OCI-LY7 (cell line): ENCODE results near the gene POLR1E. TPM values are rescaled to one million over a fixed set of nuclear protein-coding genes. Genes with fewer than 3 reads are reported as not detected.

Experiments
- BruUV-seq: library from RNA; stranded (reverse); fragments of 400-500 nt; replicated peaks from 2 replicates; lab custom pipeline; 2021; lab: Mats Ljungman, UMichigan
- CTCF ChIA-PET: fragments of 300-600 bp; sonication (Branson Sonifier 250); formaldehyde crosslinking; loops from one replicate; lab custom pipeline; 2022; ENCODE audit warnings: antibody characterized with exemption; ENCODE audit not compliant: unreplicated experiment; lab: Charles Lee
- POLR2A ChIA-PET: fragments of 300-600 bp; sonication (Branson Sonifier 250); formaldehyde crosslinking; loops from one replicate; lab custom pipeline; 2022; ENCODE audit warnings: antibody characterized with exemption; lab: Charles Lee
- DNase-seq: peaks from one replicate; pipeline ENCODE4 v3.0.0-alpha.2; 2015; ENCODE audit warnings: low spot score
- H2AFZ ChIP-seq: fragments of 200-600 bp; sonication (generic), shearing (Covaris generic); 2 replicates; pipeline ENCODE4 v1.6.1; 2014; ENCODE audit warnings: mild to moderate bottlenecking, antibody characterized with exemption, low read length, moderate library complexity
- H3K27ac ChIP-seq: fragments of 200-600 bp; sonication (generic); 2 replicates; pipeline ENCODE4 v1.5.1; 2014; ENCODE audit warnings: mixed run types, low read depth, mild to moderate bottlenecking, moderate library complexity, low read length, inconsistent platforms; ENCODE audit not compliant: poor library complexity, severe bottlenecking
- H3K36me3 ChIP-seq: fragments of 200-600 bp; sonication (generic); 2 replicates; pipeline ENCODE4 v1.6.1; 2014; ENCODE audit warnings: mild to moderate bottlenecking, antibody characterized with exemption, low read length, moderate library complexity, mixed read lengths; ENCODE audit not compliant: insufficient read depth
- H3K4me1 ChIP-seq: fragments of 200-600 bp; sonication (generic); 2 replicates; pipeline ENCODE4 v1.5.1; 2014; ENCODE audit warnings: mild to moderate bottlenecking, low read length; ENCODE audit not compliant: insufficient read depth, poor library complexity, severe bottlenecking
- H3K4me2 ChIP-seq: fragments of 200-600 bp; sonication (generic); 2 replicates; pipeline ENCODE4 v1.6.1; 2014; ENCODE audit warnings: mild to moderate bottlenecking, low read length
- H3K4me3 ChIP-seq: fragments of 200-600 bp; sonication (generic); 2 replicates; pipeline ENCODE4 v1.5.1; 2014; ENCODE audit warnings: mild to moderate bottlenecking, low read depth, low read length; ENCODE audit not compliant: poor library complexity, severe bottlenecking
- H3K79me2 ChIP-seq: fragments of 200-600 bp; sonication (generic); 2 replicates; pipeline ENCODE4 v1.6.1; 2016; ENCODE audit warnings: low read depth, mild to moderate bottlenecking, low read length, moderate library complexity, mixed read lengths; ENCODE audit not compliant: insufficient read depth
- H3K9me2 ChIP-seq: fragments of 200-600 bp; sonication (generic); 2 replicates; pipeline ENCODE4 v1.6.1; 2016; ENCODE audit warnings: mild to moderate bottlenecking, low read length, mixed read lengths; ENCODE audit not compliant: insufficient read depth
- H3K9me3 ChIP-seq: fragments of 200-600 bp; sonication (generic); 2 replicates; pipeline ENCODE4 v1.6.1; 2014; ENCODE audit warnings: mild to moderate bottlenecking, mixed run types, low read length, mixed read lengths
- H4K20me1 ChIP-seq: fragments of 200-600 bp; sonication (generic); 2 replicates; pipeline ENCODE4 v1.6.1; 2014; ENCODE audit warnings: mild to moderate bottlenecking, antibody characterized with exemption, low read length, moderate library complexity, mixed read lengths; ENCODE audit not compliant: insufficient read depth
- EZH2phosphoT487 ChIP-seq: fragments of 200-600 bp; sonication (generic); IDR thresholded peaks from 2 replicates; pipeline ENCODE4 v1.6.1; 2018; ENCODE audit warnings: low read depth, borderline replicate concordance, mild to moderate bottlenecking, mixed run types, antibody characterized with exemption, low read length, moderate library complexity, mixed read lengths
- intact Hi-C: fragments of 100-400 bp; cut with micrococcal nuclease; formaldehyde crosslinking; loops from one replicate; pipeline ENCODE4 v1.10.0; 2022; ENCODE audit not compliant: unreplicated experiment
- total RNA-seq, 2 experiments: library from RNA; depleted of rRNA in 1 of 2; stranded (reverse); fragments of >200 nt in 1 of 2; shearing (Covaris generic) in 1 of 2; gene quantifications; 2 replicates each; pipeline ENCODE4 v1.2.3, GENCODE V29; 2014 to 2022
- TF ChIP-seq, protein P1 (sequence below): fragments of 200-600 bp; sonication (generic); conservative IDR thresholded peaks from 2 replicates; pipeline ENCODE4 v1.5.1; 2014; ENCODE audit warnings: mild to moderate bottlenecking, antibody characterized with exemption, low read length, moderate library complexity, mixed read lengths

Gene POLR1E
- total RNA-seq, 2 experiments from 2014 or later, result 44.3 to 47.6 TPM

DNA sequence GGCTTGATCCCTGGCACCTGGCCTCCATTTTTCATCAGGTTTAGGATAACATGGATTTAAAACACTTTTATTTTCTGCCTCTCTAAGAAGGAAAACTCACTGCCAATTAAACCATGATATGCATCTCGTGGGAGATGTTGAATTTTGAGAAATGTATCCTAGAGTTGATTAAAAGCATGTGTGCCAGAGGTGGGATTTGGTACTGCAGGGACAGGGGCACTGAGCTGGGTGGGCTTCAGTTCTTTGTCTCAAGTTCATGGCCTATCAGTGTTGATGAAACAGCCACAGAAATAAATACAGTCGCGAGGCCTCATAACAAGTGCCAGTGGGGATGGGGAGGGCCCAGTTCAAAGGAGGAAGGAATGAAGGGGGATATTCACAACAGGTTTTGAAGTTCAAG is 34.9 kb downstream of the POLR1E start:
- ChIA-PET POLR2A (interaction anchor here (0.6 to 0.7 kb wide), 4 partner anchors 15 to 1440 kb away, joined by 3 to 10 read pairs (median 4); no protein-coding TSS in a partner anchor), CTCF (no interaction called here)
- Histone ChIP-seq H3K27ac (no peak overlapping the region), H3K9me2 (no peaks in the 10 kb centered on the region), H3K4me3 (no peak overlapping the region), H3K4me1 (no peaks in the 10 kb centered on the region), H3K79me2 (no peaks in the 10 kb centered on the region), H2AFZ (no peak overlapping the region), H3K9me3 (no peaks in the 10 kb centered on the region), H4K20me1 (no peaks in the 10 kb centered on the region), H3K4me2 (no peak overlapping the region), H3K36me3 (peaks cover 24% of the 10 kb centered on the region)
- no peak for DNase-seq
- no TSS peak for BruUV-seq
- intact Hi-C loops, result no loop called here
- TF ChIP-seq, protein P1, sequence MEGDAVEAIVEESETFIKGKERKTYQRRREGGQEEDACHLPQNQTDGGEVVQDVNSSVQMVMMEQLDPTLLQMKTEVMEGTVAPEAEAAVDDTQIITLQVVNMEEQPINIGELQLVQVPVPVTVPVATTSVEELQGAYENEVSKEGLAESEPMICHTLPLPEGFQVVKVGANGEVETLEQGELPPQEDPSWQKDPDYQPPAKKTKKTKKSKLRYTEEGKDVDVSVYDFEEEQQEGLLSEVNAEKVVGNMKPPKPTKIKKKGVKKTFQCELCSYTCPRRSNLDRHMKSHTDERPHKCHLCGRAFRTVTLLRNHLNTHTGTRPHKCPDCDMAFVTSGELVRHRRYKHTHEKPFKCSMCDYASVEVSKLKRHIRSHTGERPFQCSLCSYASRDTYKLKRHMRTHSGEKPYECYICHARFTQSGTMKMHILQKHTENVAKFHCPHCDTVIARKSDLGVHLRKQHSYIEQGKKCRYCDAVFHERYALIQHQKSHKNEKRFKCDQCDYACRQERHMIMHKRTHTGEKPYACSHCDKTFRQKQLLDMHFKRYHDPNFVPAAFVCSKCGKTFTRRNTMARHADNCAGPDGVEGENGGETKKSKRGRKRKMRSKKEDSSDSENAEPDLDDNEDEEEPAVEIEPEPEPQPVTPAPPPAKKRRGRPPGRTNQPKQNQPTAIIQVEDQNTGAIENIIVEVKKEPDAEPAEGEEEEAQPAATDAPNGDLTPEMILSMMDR, result no peak
- TF ChIP-seq EZH2phosphoT487, result no peak

DNA sequence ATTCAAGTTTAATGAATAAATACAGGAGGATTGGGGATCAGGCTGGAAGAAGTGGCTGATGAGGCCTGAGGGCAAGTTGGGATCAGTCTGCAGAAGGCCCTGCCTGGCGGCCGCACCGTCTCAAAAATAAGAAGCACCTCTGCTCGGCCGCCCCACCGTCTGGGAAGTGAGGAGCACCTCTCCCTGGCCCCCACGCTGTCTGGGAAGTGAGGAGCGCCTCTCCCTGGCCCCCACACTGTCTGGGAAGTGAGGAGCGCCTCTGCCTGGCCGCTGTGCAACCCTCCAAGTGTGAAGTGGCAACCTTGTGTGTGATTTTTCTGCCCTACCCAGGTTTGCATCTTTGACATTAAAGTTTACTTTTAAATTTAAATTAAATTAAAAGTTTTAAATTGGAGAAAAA is 35.4 kb downstream of the POLR1E start:
- no peak overlapping the region for H3K27ac ChIP-seq
- no peak for DNase-seq
- no TSS peak for BruUV-seq
- H3K9me3 ChIP-seq, result no peaks in the 10 kb centered on the region
- H3K4me2 ChIP-seq, result no peak overlapping the region
- intact Hi-C loops, result no loop called here
- no peaks in the 10 kb centered on the region for H3K9me2 ChIP-seq
- TF ChIP-seq, protein P1, result no peak
- TF ChIP-seq EZH2phosphoT487, result no peak
- no peaks in the 10 kb centered on the region for H3K4me1 ChIP-seq
- no peak overlapping the region for H2AFZ ChIP-seq
- no peaks in the 10 kb centered on the region for H4K20me1 ChIP-seq
- CTCF ChIA-PET, result no interaction called here
- H3K79me2 ChIP-seq, result no peaks in the 10 kb centered on the region
- no peak overlapping the region for H3K4me3 ChIP-seq
- peaks cover 24% of the 10 kb centered on the region for H3K36me3 ChIP-seq
- POLR2A ChIA-PET, result no interaction called here

DNA sequence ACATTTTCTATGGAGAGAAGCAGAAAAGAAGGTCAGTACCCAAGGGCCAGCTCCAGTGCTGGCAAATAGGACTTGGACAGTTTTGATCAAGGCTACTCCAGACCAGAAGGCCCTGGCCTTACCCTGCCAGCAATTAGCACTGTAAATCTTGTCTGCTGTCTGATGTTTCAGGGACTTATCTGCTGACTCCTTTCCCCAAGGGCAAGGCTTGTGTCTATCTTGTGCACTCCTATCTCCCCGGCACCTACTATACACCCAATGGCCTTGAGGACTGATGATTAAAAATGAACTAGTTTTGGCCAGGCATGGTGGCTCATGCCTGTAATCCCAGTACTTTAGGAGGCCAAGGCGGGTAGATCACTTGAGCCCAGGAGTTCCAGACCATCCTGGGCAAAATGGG is 37.2 kb downstream of the POLR1E start:
- peaks cover 29% of the 10 kb centered on the region for H3K36me3 ChIP-seq
- BruUV-seq, result no TSS peak
- no peak for DNase-seq
- ChIA-PET CTCF (no interaction called here), POLR2A (interaction anchor here (1.2 kb wide), 1 partner anchor 104 kb away, joined by 3 read pairs; no protein-coding TSS in a partner anchor)
- H4K20me1 ChIP-seq, result no peaks in the 10 kb centered on the region
- TF ChIP-seq EZH2phosphoT487, result no peak
- TF ChIP-seq, protein P1, result no peak
- H3K9me3 ChIP-seq, result no peaks in the 10 kb centered on the region
- H3K9me2 ChIP-seq, result no peaks in the 10 kb centered on the region
- H3K4me2 ChIP-seq, result no peak overlapping the region
- H2AFZ ChIP-seq, result no peak overlapping the region
- no peaks in the 10 kb centered on the region for H3K4me1 ChIP-seq
- H3K79me2 ChIP-seq, result no peaks in the 10 kb centered on the region
- H3K27ac ChIP-seq, result no peak overlapping the region
- intact Hi-C loops, result no loop called here
- no peak overlapping the region for H3K4me3 ChIP-seq
